HG02870 (cell line): ENCODE measurements around the gene CTAGE8.
"Not testable (repeated sequence)": the region's sequence is repeated elsewhere in the genome, so short reads cannot be mapped to it uniquely, and the experiment has no call there.

ENCODE experiments used
- ATAC-seq: cut with Tn5 transposase; IDR thresholded peaks from one replicate; pipeline ENCODE4 v1.9.1; 2021; ENCODE audit warnings: mild to moderate bottlenecking, moderate library complexity; ENCODE audit not compliant: unreplicated experiment

The CTAGE8 gene, protein sequence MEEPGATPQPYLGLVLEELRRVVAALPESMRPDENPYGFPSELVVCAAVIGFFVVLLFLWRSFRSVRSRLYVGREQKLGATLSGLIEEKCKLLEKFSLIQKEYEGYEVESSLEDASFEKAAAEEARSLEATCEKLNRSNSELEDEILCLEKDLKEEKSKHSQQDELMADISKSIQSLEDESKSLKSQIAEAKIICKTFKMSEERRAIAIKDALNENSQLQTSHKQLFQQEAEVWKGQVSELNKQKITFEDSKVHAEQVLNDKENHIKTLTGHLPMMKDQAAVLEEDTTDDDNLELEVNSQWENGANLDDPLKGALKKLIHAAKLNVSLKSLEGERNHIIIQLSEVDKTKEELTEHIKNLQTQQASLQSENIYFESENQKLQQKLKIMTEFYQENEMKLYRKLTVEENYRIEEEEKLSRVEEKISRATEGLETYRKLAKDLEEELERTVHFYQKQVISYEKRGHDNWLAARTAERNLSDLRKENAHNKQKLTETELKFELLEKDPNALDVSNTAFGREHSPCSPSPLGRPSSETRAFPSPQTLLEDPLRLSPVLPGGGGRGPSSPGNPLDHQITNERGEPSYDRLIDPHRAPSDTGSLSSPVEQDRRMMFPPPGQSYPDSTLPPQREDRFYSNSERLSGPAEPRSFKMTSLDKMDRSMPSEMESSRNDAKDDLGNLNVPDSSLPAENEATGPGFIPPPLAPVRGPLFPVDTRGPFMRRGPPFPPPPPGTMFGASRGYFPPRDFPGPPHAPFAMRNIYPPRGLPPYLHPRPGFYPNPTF

DNA sequence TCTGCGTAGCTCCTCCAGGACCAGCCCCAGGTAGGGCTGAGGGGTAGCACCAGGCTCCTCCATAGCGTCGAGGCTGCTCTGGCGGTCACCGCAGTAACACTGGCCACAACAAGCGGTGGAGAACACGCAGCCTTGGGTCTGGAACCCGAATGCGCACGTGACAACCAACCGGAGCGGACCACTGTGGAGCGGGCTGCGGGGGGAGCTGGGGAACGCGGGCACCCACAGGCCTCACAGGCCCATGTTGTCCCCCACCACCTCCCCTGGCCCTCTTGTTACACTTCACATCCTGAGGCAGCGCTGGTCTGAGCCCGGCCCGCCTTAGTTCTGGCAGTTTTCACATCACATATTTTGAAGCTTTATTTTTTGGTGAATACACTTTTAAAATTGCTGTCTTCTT is at the start of gene CTAGE8:
CTAGE8 (minus strand) TSS at position 101 of the 400 bp plus-strand sequence; CDS start at position 63, 38 bp downstream.
- not testable (repeated sequence) for ATAC-seq

DNA sequence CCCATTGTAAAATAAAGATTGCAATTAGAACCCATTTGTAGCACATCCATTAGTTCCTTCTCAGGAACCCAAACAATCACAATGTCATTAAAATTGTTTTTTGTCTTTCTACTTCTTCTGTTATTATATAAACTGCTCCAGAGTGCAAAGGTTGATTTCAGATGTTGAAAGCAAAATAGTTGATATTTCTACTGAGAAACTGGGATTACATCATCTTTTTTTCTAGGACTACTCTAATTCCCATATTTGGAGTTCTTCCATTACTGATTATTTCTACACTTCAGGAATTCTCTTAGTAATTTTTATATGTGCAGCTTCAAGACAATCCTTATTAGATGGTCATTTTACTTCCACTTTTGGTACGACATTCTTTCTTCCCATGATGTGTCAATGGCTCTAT is 48.4 kb upstream of the CTAGE8 start:
- not testable (repeated sequence) for ATAC-seq

DNA sequence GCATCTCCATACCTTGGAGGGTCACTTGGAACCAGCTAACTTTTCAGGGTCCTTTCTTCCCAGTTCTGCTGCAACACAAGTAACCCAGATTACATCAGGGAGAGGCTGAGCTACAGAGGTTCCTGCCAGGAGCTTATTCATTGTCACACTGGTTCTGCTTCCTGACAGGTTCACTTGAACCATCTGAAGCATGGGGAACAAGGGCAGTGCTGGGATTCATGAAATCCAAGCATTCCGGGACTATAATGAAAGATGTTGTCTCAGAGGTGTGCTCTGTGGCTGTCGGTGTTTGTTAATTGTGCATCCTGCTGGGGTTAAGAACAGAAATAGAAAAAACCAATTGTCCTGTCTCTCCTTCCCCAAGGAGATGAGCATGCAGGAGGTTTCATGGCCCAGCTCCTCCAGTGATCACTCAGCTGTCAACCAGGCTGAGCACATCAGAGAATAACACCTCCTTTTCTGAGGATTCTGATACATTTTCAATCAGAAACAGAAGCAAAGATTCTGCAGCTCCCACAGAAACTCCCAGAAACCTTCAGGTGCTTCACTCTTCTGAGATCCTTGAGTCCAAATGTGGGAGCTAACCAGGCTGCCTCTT is 42.9 kb upstream of the CTAGE8 start, which contains the start of gene OR2A1:
OR2A1 (plus strand) TSS at position 548 of the 598 bp plus-strand sequence. CDS start 5,706 bp downstream, outside the sequence.
- not testable (repeated sequence) for ATAC-seq

DNA sequence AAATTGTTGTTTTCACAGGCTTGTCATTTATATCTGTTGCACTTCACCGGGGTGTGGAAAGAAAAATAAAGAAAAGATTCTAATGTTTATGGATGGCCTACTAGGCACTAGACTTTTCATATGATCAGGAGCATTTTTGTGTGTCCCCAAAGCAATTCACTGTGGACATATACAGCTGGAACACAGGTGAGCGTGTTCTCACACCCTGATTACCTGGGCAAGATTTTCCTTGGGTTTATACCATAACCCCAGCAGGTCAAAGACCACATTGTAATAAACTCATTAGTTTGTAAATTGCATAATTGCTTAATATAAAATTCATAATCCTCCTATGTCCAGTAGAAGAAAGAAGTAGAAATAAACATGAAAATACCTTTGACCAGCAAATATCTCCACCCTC is 42.1 kb upstream of the CTAGE8 start:
- not testable (repeated sequence) for ATAC-seq

DNA sequence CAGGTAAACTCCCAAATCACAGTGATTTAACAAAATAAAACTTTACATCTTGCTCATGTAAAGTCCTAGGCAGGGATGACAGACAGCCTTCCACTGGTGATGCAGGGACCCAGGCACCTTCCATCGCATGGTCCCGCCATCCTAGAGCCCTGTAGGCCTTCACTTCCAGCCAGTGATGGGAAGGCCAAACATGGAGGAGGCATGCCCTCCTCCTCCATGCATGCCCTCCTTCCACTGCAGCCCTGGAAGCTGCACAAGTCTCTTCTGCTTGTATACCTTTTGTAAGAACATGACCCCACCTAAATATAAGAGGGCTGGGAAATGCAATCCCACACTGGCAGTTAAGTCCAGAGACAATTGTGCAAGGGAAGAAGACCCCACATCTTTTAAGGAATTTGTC is 40.6 kb upstream of the CTAGE8 start:
- not testable (repeated sequence) for ATAC-seq

DNA sequence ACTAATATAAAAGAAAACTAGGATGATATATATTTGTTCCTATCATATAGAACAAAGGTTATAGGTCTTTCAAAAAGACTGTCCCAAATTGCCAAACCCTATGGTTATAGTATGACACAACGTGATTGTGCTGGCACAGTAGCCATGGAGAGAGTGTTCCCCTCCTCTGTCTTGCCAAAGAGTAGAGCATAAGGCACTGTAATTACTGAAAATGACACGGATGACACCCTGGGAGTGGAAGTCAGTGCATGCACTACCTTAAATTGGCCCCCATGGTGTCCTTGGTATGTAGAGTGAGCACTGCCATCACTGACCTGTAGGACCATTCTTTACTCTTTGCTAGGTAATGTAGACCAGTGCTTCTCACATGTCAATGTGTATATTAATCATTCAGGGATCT is 36.1 kb upstream of the CTAGE8 start:
- ATAC-seq = not testable (repeated sequence)

DNA sequence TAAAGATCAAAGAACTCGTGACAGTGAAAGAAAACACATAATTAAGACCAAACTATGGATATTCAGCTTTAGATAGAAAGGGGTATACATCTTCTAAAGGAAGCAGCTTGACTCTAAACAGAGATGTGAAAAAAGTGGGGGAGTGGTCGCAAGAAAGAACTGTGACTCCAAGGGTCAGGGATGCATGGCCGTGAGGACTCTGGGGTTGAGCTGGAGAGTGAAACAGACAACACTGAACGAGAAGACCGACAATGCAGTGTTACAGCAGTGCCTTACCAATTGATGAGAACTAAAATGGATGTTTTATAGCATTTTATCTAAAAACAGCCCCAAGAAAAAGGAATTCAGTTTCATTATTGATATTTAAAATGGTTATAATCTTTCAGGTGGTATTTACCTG is 34.5 kb upstream of the CTAGE8 start:
- not testable (repeated sequence) for ATAC-seq

DNA sequence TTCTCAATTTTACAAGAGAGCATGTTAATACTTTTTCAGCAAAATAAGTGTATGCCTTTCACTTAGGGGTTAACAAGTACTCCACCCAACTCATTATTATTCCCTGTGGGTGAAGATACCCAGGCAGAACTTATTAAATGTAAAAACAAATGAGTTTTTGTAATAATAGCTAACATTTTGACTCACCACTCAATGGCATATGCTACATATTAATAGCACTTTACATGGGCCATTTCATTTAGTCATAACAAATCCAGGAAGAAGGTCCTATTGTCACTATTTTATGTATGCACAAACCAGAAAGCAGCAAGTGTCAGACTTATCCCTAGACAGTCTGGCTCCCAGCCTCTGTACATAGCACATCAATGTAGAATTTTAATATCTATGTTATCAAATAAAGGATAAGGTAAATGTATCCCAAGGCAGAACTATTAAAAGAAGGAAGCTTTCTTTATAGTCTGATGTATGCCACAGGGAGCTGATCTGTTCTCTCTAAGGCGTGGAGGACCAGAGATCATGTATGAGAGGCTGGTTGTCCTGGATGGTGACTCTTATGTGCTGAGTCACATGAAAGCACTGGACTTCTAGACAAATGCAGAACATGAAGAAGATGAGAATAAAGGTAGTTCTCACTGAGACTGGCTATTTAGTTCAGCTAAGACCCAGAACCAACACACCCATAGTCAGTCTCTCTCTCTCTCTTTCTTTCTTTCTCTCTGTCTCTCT is 33.7 kb upstream of the CTAGE8 start:
- ATAC-seq = not testable (repeated sequence)

DNA sequence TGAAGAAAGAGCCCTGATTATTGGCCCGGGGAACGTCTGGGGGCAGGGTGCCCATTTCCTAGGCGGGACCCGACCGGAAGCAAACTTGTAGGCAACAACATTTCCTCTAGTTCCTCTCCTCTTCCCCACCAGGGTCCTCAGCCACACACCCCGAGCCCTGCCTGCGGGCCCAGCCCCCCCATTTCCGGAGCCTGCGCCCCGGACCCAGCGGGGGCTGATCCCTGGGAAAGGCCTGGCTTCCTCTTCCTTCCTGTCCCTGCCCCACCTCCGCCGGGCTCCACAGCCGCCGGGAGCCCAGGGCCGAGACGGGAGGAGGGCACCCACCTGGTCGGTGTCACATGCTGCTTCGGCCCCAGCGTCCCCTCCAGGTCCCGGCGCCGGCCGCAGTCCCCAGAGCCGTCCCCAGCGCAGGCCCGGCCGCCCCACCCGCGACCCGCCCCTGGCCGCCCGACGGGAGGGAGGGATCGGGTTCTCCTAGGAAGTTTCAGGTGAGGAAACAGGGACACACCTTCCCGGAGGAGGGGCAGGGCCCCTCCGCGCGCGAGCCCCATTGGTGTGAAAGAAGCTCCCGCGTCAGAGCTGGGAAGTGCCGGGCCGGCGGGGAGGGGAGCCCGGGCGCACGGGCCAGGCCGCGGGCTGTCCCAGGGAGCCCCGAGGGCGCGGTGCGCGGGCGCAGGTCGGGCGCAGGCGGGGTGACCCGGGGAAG is 24.9 kb upstream of the CTAGE8 start:
- ATAC-seq = peak; percentile 75

DNA sequence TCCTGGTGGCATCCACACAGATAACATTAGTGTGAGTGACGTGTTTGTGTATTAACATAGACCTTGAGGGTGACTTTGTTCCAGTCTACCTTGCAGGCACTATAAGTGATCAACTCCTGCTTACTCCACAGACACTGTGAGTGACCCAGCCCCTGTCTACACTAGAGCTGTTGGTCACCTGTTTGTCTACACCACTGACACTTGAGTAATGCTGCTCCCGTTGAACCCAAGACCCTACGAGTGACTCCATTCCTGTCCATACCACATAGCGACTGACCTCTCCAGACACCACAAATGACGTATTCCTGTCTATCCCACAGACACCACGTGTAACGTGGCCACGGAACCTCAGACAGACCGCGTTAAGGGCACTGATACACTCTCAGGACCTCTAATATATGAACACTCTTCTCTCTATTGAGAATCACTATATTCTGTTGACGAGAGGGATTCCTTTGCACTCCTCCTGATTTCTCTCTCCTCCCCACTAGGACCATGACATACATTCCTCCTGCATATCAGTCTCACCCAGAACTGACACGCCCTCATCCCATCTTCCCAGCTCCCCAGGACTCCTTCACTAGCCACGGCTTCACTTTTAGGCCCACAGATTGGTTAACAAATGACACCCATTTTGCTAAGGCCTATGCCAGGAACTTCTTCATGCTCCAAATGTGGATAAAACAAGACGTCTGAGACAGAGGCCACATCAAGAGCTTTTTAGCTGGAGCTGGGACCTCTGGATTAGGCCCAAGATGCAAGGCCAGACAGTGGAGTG is 23.5 kb upstream of the CTAGE8 start:
- not testable (repeated sequence) for ATAC-seq

DNA sequence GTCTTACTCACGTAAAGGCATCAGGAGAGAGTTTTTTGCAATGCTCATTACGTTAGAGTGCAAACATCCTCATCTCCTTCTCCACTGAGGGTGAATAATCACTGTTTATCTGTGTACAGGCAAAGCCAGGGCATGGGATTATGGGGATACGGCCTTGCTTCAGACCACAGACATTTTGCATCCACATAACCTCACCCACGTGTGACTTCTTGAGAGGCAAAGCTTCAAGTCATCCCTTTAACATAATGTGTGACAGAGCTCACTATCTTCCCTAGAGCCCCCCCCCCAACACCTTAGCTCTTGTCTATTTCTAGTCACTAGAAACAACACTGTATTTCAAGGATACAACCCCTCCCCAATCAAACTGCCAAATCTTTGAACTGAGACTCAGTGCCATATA is 22.5 kb upstream of the CTAGE8 start:
- ATAC-seq = not testable (repeated sequence)

DNA sequence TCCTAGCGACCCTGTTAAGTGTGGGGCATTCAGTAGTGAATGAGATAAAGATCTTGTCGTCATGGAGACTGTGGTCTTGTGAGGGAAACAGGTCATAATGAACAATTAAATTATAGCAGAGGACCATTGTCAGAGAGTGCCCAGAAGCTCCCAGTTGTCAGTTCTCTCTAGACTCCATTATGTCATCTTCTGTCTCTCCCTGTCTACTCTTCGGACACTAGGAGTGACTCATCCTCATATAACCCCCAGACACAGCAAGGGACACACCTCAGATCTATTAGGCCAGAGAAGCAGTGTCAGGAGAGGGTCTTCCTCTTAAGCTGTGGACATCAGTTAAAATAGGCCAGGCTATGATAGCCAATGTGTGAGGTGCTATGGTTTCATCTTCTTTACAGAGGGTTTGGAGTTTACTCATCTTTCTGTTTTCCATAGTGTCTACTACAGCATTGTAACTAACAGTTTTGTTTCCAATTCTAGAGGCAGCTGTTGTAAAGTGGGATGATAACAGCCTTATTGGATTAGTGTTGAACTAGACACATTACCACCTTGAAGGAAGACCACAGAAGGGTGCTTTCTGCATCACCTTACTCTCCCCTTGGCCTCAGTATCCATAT is 18.2 kb upstream of the CTAGE8 start:
- ATAC-seq = not testable (repeated sequence)

DNA sequence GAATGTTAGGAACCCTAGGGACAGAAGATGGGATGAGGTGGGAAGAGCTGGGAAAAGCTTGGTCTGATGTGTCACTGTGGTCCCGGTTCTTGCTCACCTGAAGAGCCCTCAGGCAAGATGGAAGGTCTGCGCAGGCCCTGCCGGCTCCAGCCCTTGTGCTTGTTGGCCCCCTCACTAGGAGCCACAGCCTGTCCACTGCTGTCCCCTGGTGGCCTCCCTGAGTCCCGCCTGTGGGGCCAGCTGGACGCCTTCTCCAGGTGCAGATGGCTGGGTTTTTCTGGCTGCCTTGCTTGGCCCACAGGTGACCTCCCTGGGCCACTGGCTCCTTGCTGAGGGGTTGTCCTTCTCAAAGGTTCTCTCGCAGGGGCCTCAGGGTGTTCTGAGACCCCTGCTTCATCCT is 14.6 kb upstream of the CTAGE8 start:
- not testable (repeated sequence) for ATAC-seq

DNA sequence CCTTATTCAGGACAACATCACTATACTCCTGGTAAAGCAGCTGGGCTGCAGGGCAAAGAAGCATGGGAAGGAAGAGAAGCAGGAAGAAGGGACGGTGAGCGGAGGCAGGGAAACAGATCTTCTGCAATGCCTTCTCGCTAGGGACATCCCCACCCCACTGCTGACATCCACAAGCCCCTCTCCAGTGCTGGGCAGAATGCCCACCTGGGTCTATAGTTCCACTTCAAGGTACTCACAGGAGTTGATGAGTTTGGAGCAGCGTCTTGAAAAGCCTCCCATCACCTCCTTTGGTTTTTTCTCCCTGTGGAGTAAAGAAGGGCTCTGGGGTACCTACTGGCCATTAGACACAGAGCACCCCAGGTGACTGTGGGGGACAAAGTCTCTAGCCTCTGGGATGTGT is 13.4 kb upstream of the CTAGE8 start:
- ATAC-seq = not testable (repeated sequence)

DNA sequence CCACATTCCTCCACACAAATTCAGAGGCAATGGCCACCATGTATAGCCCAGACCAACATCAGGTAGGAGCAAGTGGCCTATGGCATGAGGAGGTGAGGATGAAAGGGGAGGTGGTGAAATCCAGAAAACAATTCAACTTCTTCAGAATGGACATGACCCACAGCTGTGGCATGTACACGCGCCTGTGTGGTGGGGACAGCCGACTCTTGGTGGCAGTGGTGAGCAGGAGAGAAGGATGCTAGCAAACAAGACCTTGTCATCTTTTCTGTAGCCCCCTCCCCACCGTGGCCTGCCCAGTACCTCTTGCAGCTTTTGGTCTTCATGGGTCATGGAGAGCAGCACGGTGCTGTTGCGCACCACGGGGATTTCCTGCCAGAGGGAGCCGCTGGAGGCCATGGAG is 12.9 kb upstream of the CTAGE8 start:
- ATAC-seq = not testable (repeated sequence)

DNA sequence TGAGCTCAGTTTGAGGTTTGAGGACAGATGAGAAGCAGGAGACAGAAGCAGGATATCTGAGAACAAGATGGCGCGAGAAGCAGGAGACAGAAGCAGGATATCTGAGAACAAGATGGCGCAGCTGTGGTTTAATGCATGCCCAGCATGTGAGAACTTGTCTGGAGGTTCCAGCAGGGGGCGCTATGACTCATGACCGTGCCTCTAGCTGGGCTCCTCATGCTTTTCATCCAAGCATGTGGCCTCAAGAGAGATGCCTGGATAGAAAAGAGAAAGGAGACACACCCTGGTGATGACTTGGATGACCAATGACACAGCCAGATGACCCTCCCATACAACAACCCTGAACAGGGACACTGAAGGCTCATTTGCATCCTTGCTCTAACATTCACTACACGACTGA is 10.9 kb upstream of the CTAGE8 start:
- ATAC-seq = not testable (repeated sequence)

DNA sequence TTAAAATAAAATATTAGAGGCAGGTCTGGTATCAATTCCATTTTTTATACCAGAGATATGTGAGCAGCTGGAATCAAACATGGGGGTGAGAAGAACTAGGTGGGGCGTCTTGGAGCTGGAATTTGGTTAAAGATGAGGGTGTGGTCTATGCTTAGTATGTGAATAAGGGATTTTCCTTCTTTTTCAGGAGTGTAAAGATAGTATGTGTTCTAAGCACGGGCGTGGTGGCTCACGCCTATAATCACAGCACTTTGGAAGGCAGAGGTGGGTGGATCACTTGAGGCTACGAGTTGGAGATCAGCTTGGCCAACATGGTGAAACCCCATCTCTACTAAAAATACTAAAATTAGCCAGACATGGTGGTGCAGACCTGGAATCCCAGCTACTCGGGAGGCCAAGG is 6.2 kb upstream of the CTAGE8 start:
- not testable (repeated sequence) for ATAC-seq

DNA sequence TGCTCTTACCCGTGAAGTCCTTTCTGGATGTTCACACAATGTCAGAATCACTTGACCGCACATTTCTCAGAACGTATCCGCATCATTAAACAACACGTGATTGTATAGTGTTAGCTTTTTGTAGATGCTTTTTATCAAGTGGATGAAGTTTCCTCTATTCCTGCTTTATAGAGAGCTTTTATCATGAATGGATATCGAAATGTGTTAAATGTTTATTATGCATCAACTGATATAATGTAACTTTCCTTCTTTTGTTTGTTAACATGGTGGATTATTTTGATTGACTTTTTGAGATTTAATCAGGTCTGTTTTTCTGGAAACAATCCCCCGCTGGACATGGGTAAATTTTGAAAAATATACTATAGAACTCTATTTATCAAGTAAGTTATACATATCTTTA is 4.4 kb downstream of the CTAGE8 start, which contains the start of gene OR2A7:
OR2A7 (minus strand) TSS at position 101 of the 400 bp plus-strand sequence. CDS start 5,164 bp downstream, outside the sequence.
- ATAC-seq = not testable (repeated sequence)

DNA sequence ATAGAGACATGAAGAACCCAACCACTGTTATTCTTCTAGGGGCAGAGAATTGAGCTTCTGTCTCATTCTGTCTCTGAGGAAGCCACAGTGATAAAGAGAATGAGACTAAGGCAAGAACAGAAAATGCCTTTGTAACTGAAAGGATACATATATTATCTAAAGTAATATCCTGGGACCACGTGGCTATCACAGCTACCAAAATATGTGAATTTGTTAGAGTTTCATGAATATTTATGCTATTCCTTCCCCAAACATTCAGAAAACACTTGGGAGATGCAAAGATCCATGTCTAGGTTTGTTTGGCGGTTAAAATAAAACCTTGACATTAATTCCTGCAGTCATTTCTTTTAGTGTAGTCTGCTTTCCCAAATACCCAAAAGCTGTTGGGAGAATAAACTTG is 7.0 kb downstream of the CTAGE8 start:
- ATAC-seq = not testable (repeated sequence)
